Gastroesophageal sphincter (tissue), 4 donors: ENCODE data around the gene RUFY1. TPM values are rescaled to one million over a fixed set of nuclear protein-coding genes. Genes with fewer than 3 reads are reported as not detected.
A peak's percentile ranks its signal among the peaks of the same experiment; 100 is the strongest.

ENCODE experiments used
- ATAC-seq: fragments of 150-250 bp; one replicate; pipeline ENCODE4 v1.9.1; 2016; ENCODE audit warnings: mild to moderate bottlenecking, moderate library complexity
- H3K27ac ChIP-seq, 4 donors: fragments of 200-600 bp; sonication (generic) in 3 of 4; 1 replicate in 3 of 4; 2 replicates in 1 of 4; pipeline ENCODE4 v1.5.1; 2016 to 2019
- H3K27me3 ChIP-seq: fragments of 200-600 bp; sonication (generic); one replicate; pipeline ENCODE4 v1.5.1; 2019
- H3K36me3 ChIP-seq, 2 donors: fragments of 200-600 bp; sonication (generic); one replicate each; pipeline ENCODE4 v1.5.1; 2019; ENCODE audit warnings: control low read depth in 1 of 2
- H3K4me1 ChIP-seq, 3 donors: fragments of 200-600 bp; sonication (generic); 1 replicate in 2 of 3; 2 replicates in 1 of 3; pipeline ENCODE4 v1.5.1; 2016 to 2019; ENCODE audit warnings: control low read depth in 2 of 3
- H3K4me3 ChIP-seq, 2 donors: fragments of 200-600 bp; sonication (generic); one replicate each; pipeline ENCODE4 v1.5.1; 2019; ENCODE audit warnings: mild to moderate bottlenecking in 1 of 2, moderate library complexity in 1 of 2
- H3K9me3 ChIP-seq, 3 donors: fragments of 200-600 bp; sonication (generic); one replicate each; pipeline ENCODE4 v1.5.1; 2017 to 2019; ENCODE audit warnings: control low read depth in 2 of 3
- EP300 ChIP-seq: sonication (generic); formaldehyde crosslinking; IDR thresholded peaks from one replicate; pipeline ENCODE4 v1.6.1; 2017; ENCODE audit warnings: antibody characterized with exemption, mild to moderate bottlenecking
- POLR2A ChIP-seq, 2 donors: fragments of 450-650 bp; IDR thresholded peaks; one replicate each; pipeline ENCODE4 v1.6.1; 2017; ENCODE audit warnings: antibody characterized with exemption in 2 of 2, mild to moderate bottlenecking in 2 of 2, moderate library complexity in 1 of 2
- POLR2AphosphoS5 ChIP-seq: sonication (generic); formaldehyde crosslinking; IDR thresholded peaks from one replicate; pipeline ENCODE4 v1.6.1; 2017; ENCODE audit warnings: antibody characterized with exemption
- WGBS, 2 donors: methylation state at CpG; one replicate each; pipeline ENCODE4 v1.1.5; 2018; ENCODE audit warnings: low coverage in 1 of 2; 5-methylcytosine and 5-hydroxymethylcytosine counted together
- total RNA-seq, 4 donors: library from RNA; depleted of rRNA; stranded (reverse); fragments of >200 nt; gene quantifications; one replicate each; pipeline ENCODE4 v1.1.0, GENCODE V29; 2016
- TF ChIP-seq, protein P1 (sequence below), 4 experiments: fragments of 200-600 bp in 2 of 4; fragments of 450-650 bp in 2 of 4; sonication (generic) in 1 of 4; IDR thresholded peaks; one replicate each; pipeline ENCODE4 v1.5.1; 2017 to 2019; ENCODE audit warnings: antibody characterized with exemption in 4 of 4, mild to moderate bottlenecking in 2 of 4, moderate library complexity in 2 of 4

Gene RUFY1
- total RNA-seq, 4 donors from 2014 or later = 38.1 to 59.0 (median 54.8) TPM

DNA sequence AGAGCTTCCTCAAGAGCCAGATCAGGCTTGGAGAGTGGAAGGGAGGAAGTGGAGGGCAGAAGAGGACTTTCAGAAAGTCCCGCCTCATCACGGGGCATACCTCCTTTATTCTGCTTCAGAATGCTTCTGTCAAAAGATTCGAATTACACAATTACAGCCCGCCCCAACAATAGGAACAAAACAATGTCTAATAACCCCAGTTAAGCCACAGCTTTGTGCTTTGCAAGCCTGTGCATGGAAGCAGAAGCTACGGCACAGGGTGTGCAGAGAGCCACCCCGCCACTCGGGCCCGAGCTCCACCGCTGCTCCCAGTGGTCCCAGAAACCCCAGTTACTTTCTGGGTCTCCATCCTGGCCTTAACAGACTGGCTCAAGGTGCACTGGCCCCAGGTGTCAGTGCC lies 49.6 kb downstream of the RUFY1 start:
- Histone ChIP-seq H3K27ac (no peak overlapping the region), H3K4me1 (peaks cover 0 to 17% (median 0%) of the 10 kb centered on the region in 3 donors), H3K36me3 (peaks cover 0 to 91% of the 10 kb centered on the region in 2 donors), H3K27me3 (no peaks in the 10 kb centered on the region), H3K9me3 (no peaks in the 10 kb centered on the region), H3K4me3 (no peak overlapping the region)
- TF ChIP-seq, protein P1, sequence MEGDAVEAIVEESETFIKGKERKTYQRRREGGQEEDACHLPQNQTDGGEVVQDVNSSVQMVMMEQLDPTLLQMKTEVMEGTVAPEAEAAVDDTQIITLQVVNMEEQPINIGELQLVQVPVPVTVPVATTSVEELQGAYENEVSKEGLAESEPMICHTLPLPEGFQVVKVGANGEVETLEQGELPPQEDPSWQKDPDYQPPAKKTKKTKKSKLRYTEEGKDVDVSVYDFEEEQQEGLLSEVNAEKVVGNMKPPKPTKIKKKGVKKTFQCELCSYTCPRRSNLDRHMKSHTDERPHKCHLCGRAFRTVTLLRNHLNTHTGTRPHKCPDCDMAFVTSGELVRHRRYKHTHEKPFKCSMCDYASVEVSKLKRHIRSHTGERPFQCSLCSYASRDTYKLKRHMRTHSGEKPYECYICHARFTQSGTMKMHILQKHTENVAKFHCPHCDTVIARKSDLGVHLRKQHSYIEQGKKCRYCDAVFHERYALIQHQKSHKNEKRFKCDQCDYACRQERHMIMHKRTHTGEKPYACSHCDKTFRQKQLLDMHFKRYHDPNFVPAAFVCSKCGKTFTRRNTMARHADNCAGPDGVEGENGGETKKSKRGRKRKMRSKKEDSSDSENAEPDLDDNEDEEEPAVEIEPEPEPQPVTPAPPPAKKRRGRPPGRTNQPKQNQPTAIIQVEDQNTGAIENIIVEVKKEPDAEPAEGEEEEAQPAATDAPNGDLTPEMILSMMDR (IDR thresholded peaks at IDR 0.05) = no peak
- TF ChIP-seq POLR2AphosphoS5 (no peak), EP300 (no peak)
- peak; percentile 18 for ATAC-seq
- WGBS, 2 donors = 73 to 80% methylated on average over 5 to 7 of the region's 9 CpGs

DNA sequence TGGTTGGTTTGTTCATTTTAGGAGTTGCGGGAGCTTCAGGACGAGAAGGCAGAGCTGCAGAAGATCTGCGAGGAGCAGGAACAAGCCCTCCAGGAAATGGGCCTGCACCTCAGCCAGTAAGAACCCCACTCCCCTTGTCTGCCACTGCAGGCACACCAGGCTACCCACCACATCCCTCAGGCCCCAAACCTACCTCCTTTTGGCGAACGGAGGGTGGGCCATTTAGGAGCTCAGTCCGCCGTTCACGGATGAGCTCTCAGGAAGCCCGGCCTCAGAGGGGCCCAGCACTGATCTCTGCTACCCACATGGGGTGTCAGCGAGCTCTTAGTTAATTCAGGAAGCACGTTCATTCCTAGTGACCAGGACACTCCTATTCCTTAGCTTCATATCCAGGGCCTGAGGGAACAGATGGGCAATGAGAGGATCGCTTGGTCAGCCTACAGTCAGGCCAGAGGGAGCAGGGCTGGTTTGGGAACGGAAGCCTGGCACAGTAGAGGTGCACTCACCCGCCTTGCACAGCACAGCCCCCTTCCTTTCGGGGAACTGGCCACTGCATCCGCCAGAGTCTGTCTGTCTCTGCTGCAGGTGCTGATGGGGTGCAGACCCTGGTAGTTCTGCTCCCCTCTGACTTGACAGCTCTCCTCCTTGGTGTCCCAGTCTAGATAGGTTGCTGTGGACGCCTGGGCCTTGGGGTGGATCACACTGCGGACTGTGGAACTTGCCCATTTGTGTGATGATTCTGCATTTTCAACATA lies 51.7 kb downstream of the RUFY1 start:
- H3K27me3 ChIP-seq = no peaks in the 10 kb centered on the region
- peaks cover 0 to 89% of the 10 kb centered on the region in 2 donors for H3K36me3 ChIP-seq
- WGBS, 2 donors = 74 to 94% methylated on average over 3 of the region's 18 CpGs
- no peak overlapping the region for H3K27ac ChIP-seq
- TF ChIP-seq EP300 (no peak), POLR2AphosphoS5 (no peak), POLR2A (IDR thresholded peaks at IDR 0.05) (no peak)
- TF ChIP-seq, protein P1 (IDR thresholded peaks at IDR 0.05) = no peak
- peaks cover 0 to 37% (median 3%) of the 10 kb centered on the region in 3 donors for H3K4me1 ChIP-seq
- no peak for ATAC-seq
- no peaks in the 10 kb centered on the region for H3K9me3 ChIP-seq
- H3K4me3 ChIP-seq = no peak overlapping the region

DNA sequence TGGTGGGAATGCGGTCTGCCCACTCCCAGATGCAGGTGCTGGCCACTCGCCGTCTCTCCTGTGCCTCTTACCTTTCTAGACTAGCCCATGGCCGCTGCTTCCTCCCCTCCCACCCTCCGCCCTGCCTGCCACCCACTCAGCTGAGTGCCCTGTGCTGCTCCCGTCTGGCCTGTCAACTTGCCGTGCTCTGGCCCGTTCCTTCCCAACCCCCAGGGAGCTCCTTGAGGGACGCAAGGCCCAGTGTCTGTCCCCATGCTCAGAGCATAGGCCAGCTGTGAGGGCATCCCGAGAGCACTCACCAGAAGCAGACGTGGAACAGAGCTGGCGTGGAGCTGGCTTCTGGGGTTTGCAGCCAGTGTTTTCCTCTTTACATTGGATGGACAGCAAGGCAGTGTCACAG lies 53.0 kb downstream of the RUFY1 start:
- peak overlapping the region in 2 of 4 donors; percentile 19 to 78 for H3K27ac ChIP-seq
- no peak overlapping the region for H3K4me3 ChIP-seq
- H3K9me3 ChIP-seq = no peaks in the 10 kb centered on the region
- no peaks in the 10 kb centered on the region for H3K27me3 ChIP-seq
- no peak for ATAC-seq
- peaks cover 0 to 89% of the 10 kb centered on the region in 2 donors for H3K36me3 ChIP-seq
- WGBS, 2 donors = 94 to 100% methylated on average over 3 to 4 of the region's 12 CpGs
- TF ChIP-seq POLR2AphosphoS5 = no peak
- TF ChIP-seq POLR2A (IDR thresholded peaks at IDR 0.05) = no peak
- no peak for TF ChIP-seq EP300
- TF ChIP-seq, protein P1 (IDR thresholded peaks at IDR 0.05) = no peak
- peaks cover 0 to 50% (median 3%) of the 10 kb centered on the region in 3 donors for H3K4me1 ChIP-seq

DNA sequence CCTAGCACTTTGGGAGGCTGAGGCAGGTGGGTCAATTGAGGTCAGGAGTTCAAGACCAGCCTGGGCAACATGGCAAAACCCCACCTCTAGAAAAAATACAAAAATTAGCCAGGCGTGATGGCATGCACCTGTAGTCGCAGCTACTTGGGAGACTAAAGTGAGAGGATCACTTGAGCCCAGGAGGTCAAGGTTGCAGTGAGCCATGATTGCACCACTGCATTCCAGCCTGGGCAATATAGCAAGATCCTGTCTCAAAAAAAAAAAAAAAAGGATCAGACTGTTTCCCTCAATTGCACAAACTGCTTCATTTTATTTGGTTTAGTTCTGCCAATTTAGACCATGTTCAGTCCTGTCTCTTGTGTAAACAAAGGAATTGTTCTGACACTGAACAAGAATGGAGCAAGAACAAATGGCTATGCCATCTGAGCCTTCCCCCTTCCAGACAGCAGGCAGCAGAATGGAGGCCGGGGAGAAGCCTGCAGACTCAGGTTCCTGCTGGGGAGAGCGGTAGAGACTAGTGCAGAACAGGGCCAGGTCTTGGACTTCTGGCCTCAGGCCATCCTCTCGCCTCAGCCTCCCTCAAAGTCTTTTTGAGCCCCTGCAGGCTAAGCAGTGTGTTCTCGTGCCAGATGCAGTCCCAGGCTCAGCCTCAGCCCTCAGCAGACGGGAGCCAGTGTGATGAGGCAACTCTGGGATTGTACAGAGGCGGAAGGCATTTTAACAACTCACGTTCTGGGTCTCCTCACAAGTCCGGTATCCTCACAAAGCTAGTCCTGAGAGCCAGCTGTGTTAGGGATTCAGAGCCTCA lies 54.9 kb downstream of the RUFY1 start:
- Histone ChIP-seq H3K27ac (peak overlapping the region in 3 of 4 donors; percentile 76 to 78 (median 77)), H3K4me3 (no peak overlapping the region), H3K27me3 (no peaks in the 10 kb centered on the region), H3K4me1 (peaks cover 0 to 68% (median 13%) of the 10 kb centered on the region in 3 donors), H3K9me3 (no peaks in the 10 kb centered on the region), H3K36me3 (peaks cover 0 to 89% of the 10 kb centered on the region in 2 donors)
- peak; percentile 67 for ATAC-seq
- WGBS, 2 donors = 0 to 39% methylated on average over 1 to 10 of the region's 10 CpGs
- TF ChIP-seq, protein P1 (IDR thresholded peaks at IDR 0.05) = peak in 2 of 4 experiments; percentile 6 to 12
- peak; percentile 17 for TF ChIP-seq POLR2AphosphoS5
- no peak for TF ChIP-seq POLR2A (IDR thresholded peaks at IDR 0.05)
- TF ChIP-seq EP300 = no peak
